ENCODE results near the gene RYR1.

The RYR1 gene

DNA sequence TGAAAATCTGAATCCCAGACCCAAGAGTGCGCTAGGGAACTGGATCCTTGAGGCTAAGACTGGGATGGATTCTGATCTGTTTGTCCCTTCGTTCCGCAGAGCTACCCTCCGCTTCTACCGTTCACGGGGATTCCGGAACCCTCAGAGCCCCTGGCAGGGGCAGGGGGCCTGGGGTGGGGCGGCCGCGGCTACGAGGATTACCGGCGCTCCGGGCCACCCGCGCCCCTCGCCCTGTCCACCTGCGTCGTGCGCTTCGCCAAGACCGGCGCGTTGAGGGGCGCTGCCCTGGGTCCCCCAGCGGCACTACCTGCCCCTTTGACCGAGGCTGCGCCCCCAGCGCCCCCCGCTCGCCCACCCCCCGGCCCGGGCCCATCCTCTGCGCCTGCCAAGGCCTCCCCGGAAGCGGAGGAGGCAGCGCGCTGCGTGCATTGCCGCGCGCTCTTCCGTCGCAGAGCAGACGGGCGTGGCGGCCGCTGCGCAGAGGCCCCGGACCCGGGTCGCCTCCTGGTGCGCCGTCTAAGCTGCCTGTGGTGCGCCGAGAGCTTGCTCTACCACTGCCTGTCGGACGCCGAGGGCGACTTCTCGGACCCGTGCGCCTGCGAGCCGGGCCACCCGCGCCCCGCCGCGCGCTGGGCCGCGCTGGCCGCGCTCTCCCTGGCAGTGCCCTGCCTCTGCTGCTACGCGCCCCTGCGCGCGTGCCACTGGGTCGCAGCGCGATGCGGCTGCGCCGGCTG is 37.9 kb upstream of the RYR1 start:
- H3K27me3 ChIP-seq = peaks cover 0 to 52% of the 10 kb centered on the region in 2 donors
- no peak overlapping the region for H3K4me3 ChIP-seq

GRCh38 chr19:38399081-38399480 is 34.4 kb upstream of the RYR1 start:
- intact Hi-C loops (cut with DNase I; ENCODE audit: low total_unique reads) = loop anchor here (5.0 kb wide), 1 partner anchor 218 kb away; the partner anchor contains the start of genes EIF3K and MAP4K1
- TF ChIP-seq, protein P1, sequence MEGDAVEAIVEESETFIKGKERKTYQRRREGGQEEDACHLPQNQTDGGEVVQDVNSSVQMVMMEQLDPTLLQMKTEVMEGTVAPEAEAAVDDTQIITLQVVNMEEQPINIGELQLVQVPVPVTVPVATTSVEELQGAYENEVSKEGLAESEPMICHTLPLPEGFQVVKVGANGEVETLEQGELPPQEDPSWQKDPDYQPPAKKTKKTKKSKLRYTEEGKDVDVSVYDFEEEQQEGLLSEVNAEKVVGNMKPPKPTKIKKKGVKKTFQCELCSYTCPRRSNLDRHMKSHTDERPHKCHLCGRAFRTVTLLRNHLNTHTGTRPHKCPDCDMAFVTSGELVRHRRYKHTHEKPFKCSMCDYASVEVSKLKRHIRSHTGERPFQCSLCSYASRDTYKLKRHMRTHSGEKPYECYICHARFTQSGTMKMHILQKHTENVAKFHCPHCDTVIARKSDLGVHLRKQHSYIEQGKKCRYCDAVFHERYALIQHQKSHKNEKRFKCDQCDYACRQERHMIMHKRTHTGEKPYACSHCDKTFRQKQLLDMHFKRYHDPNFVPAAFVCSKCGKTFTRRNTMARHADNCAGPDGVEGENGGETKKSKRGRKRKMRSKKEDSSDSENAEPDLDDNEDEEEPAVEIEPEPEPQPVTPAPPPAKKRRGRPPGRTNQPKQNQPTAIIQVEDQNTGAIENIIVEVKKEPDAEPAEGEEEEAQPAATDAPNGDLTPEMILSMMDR (IDR thresholded peaks at IDR 0.05) = no peak
- Histone ChIP-seq H3K27ac (no peak overlapping the region), H3K36me3 (no peaks in the 10 kb centered on the region), H3K9me3 (no peaks in the 10 kb centered on the region), H3K4me3 (no peak overlapping the region), H3K27me3 (peaks cover 0 to 63% of the 10 kb centered on the region in 2 donors), H3K4me1 (peaks cover 0 to 14% (median 6%) of the 10 kb centered on the region in 4 donors)
- DNase-seq = no peak

More for the DNA sequence above, 37.9 kb upstream of the RYR1 start:
- Histone ChIP-seq H3K36me3 (no peaks in the 10 kb centered on the region), H3K27ac (no peak overlapping the region), H3K4me1 (peaks cover 0 to 5% (median 0%) of the 10 kb centered on the region in 4 donors), H3K9me3 (no peaks in the 10 kb centered on the region)
- intact Hi-C loops (cut with DNase I; ENCODE audit: low total_unique reads) = loop anchor here (5.0 kb wide), 1 partner anchor 222 kb away; the partner anchor contains the start of genes EIF3K and MAP4K1
- no peak for DNase-seq
- TF ChIP-seq, protein P1 (IDR thresholded peaks at IDR 0.05) = no peak

- Histone ChIP-seq H3K4me1 (peaks cover 0 to 17% (median 7%) of the 10 kb centered on the region in 4 donors), H3K27ac (no peak overlapping the region), H3K4me3 (no peak overlapping the region), H3K36me3 (no peaks in the 10 kb centered on the region), H3K27me3 (peaks cover 0 to 60% of the 10 kb centered on the region in 2 donors), H3K9me3 (no peaks in the 10 kb centered on the region)
- intact Hi-C loops (cut with DNase I; ENCODE audit: low total_unique reads) = loop anchor here (5.0 kb wide), 1 partner anchor 218 kb away; the partner anchor contains the start of genes EIF3K and MAP4K1
- no peak for DNase-seq
- TF ChIP-seq, protein P1 (IDR thresholded peaks at IDR 0.05) = no peak
Observed at GRCh38 chr19:38399537-38399936, 34.0 kb upstream of the RYR1 start.

GRCh38 chr19:38400361-38400760 is 33.1 kb upstream of the RYR1 start:
- H3K4me3 ChIP-seq = no peak overlapping the region
- TF ChIP-seq, protein P1 (IDR thresholded peaks at IDR 0.05) = no peak
- H3K36me3 ChIP-seq = peaks cover 0 to 7% (median 7%) of the 10 kb centered on the region in 3 donors
- intact Hi-C loops (cut with DNase I; ENCODE audit: low total_unique reads) = loop anchor here (5.0 kb wide), 1 partner anchor 232 kb away; no protein-coding TSS in a partner anchor
- peaks cover 0 to 52% of the 10 kb centered on the region in 2 donors for H3K27me3 ChIP-seq
- no peak for DNase-seq
- no peak overlapping the region for H3K27ac ChIP-seq
- H3K4me1 ChIP-seq = peaks cover 0 to 21% (median 5%) of the 10 kb centered on the region in 4 donors
- no peaks in the 10 kb centered on the region for H3K9me3 ChIP-seq

- H3K4me1 ChIP-seq = peaks cover 0 to 21% (median 5%) of the 10 kb centered on the region in 4 donors
- DNase-seq = no peak
- H3K27ac ChIP-seq = no peak overlapping the region
- H3K36me3 ChIP-seq = peaks cover 0 to 14% (median 9%) of the 10 kb centered on the region in 3 donors
- no peak overlapping the region for H3K4me3 ChIP-seq
- H3K27me3 ChIP-seq = peaks cover 0 to 44% of the 10 kb centered on the region in 2 donors
- TF ChIP-seq, protein P1 (IDR thresholded peaks at IDR 0.05) = no peak
- intact Hi-C loops (cut with DNase I; ENCODE audit: low total_unique reads) = loop anchor here (5.0 kb wide), 1 partner anchor 231 kb away; no protein-coding TSS in a partner anchor
- no peaks in the 10 kb centered on the region for H3K9me3 ChIP-seq
Observed at GRCh38 chr19:38401148-38401547, 32.3 kb upstream of the RYR1 start.
